ENCODE measurements around the gene NFATC2. TPM values are rescaled to one million over a fixed set of nuclear protein-coding genes. Genes with fewer than 3 reads are reported as not detected.

Gene NFATC2
- 1 to 10 TPM; 1.6 to 3.9 (median 2.8) TPM for total RNA-seq

GRCh38 chr20:51542571-51543421 lies at the start of gene NFATC2:
Gene NFATC2 (minus strand): TSS chr20:51542719. CDS start chr20:51542499, 220 bp downstream.
- H3K4me3 ChIP-seq = peak within 1 kb of the TSS; percentile 55 to 62 (median 60)
- intact Hi-C loops (cut with DNase I; ENCODE audit: low total_unique reads) = loop anchor here (2.0 to 5.0 kb wide), 3 partner anchors 20 to 94 kb away; no protein-coding TSS in a partner anchor
- DNase-seq = peak; percentile 43 to 53

GRCh38 chr20:51591871-51592270 lies 49.4 kb upstream of the NFATC2 start:
- Histone ChIP-seq H3K9me3 (no peaks in the 10 kb centered on the region), H3K27me3 (no peaks in the 10 kb centered on the region), H3K36me3 (no peaks in the 10 kb centered on the region), H3K27ac (no peak overlapping the region), H3K4me1 (peaks cover 0 to 10% of the 10 kb centered on the region in 2 donors), H3K4me3 (no peak overlapping the region)
- TF ChIP-seq POLR2A (IDR thresholded peaks at IDR 0.05) = no peak
- no peak for TF ChIP-seq CTCF (IDR thresholded peaks at IDR 0.05 in 4 of 5, conservative IDR thresholded peaks at IDR 0.05 in 1 of 5)
- no peak for ATAC-seq
- no peak for DNase-seq
- intact Hi-C loops (cut with DNase I; ENCODE audit: low total_unique reads) = loop anchor here (5.0 to 10.0 kb wide), 2 partner anchors 50 to 607 kb away; partner anchors contain the start of gene NFATC2
- in situ Hi-C loops (cut with MboI; ENCODE audit: low sequenced_read_pairs in 4 of 4) = loop anchor here in 2 of 4 donors (5.0 to 10.0 kb wide), 2 partner anchors 217 to 220 kb away; no protein-coding TSS in a partner anchor

More at GRCh38 chr20:51542571-51543421, at the start of gene NFATC2:
- Histone ChIP-seq H3K4me1 (peaks cover 23 to 28% of the 10 kb centered on the region in 2 donors), H3K9me3 (no peaks in the 10 kb centered on the region), H3K27ac (peak within 1 kb of the TSS; percentile 75 to 93 (median 82)), H3K27me3 (no peaks in the 10 kb centered on the region), H3K36me3 (no peaks in the 10 kb centered on the region)
- peak; percentile 65 to 74 for ATAC-seq
- TF ChIP-seq POLR2A (IDR thresholded peaks at IDR 0.05) = peak; percentile 16 to 52
- TF ChIP-seq CTCF (IDR thresholded peaks at IDR 0.05 in 4 of 5, conservative IDR thresholded peaks at IDR 0.05 in 1 of 5) = no peak
- in situ Hi-C loops (cut with MboI; ENCODE audit: low sequenced_read_pairs in 4 of 4) = no loop called here

DNA sequence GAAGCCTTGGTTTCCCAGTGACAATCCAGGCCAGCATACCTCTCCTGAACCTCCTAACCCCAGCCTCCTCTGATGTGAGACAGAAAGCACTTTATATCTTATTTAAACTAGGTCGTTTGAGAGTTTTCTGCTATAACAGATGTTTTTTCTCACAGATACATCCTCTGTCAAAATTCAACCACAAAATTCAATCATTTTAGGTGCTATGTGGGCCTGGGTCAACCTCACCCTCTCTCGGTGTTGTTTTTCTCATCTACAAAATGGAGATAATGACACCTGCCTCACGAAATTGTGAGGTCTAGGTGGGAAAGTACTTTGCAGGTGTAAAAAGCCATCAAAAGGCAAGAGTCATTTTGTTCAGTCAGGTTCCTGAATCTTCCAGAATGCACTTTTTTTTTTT lies 46.2 kb upstream of the NFATC2 start:
- Histone ChIP-seq H3K4me3 (no peak overlapping the region), H3K4me1 (no peaks in the 10 kb centered on the region), H3K27ac (no peak overlapping the region), H3K36me3 (no peaks in the 10 kb centered on the region), H3K9me3 (no peaks in the 10 kb centered on the region), H3K27me3 (no peaks in the 10 kb centered on the region)
- intact Hi-C loops (cut with DNase I; ENCODE audit: low total_unique reads) (no loop called here), in situ Hi-C loops (cut with MboI; ENCODE audit: low sequenced_read_pairs in 4 of 4) (no loop called here)
- DNase-seq (no peak), ATAC-seq (no peak)
- TF ChIP-seq CTCF (IDR thresholded peaks at IDR 0.05 in 4 of 5, conservative IDR thresholded peaks at IDR 0.05 in 1 of 5) (no peak), POLR2A (IDR thresholded peaks at IDR 0.05) (no peak)

GRCh38 chr20:51587145-51587544 lies 44.6 kb upstream of the NFATC2 start:
- Histone ChIP-seq H3K27me3 (no peaks in the 10 kb centered on the region), H3K4me3 (no peak overlapping the region), H3K36me3 (no peaks in the 10 kb centered on the region), H3K27ac (no peak overlapping the region), H3K9me3 (no peaks in the 10 kb centered on the region), H3K4me1 (no peaks in the 10 kb centered on the region)
- in situ Hi-C loops (cut with MboI; ENCODE audit: low sequenced_read_pairs in 4 of 4) (no loop called here), intact Hi-C loops (cut with DNase I; ENCODE audit: low total_unique reads) (no loop called here)
- ATAC-seq (no peak), DNase-seq (no peak)
- TF ChIP-seq CTCF (IDR thresholded peaks at IDR 0.05 in 4 of 5, conservative IDR thresholded peaks at IDR 0.05 in 1 of 5) = no peak
- no peak for TF ChIP-seq POLR2A (IDR thresholded peaks at IDR 0.05)
